GM13976 (cell line): Measurements from ENCODE around the gene CFAP73.

Source experiments
- DNase-seq: peaks from one replicate; pipeline ENCODE4 v3.0.0; 2012; ENCODE audit warnings: low spot score
- in situ Hi-C: fragments of 300-500 bp; cut with MboI; formaldehyde crosslinking; loops from one replicate; pipeline ENCODE4 v1.12.0; 2022; ENCODE audit warnings: low sequenced_read_pairs, mixed read lengths, inconsistent platforms; ENCODE audit not compliant: unreplicated experiment
- TF ChIP-seq, protein P1 (sequence below): IDR thresholded peaks from 2 replicates; pipeline ENCODE4 v1.5.1; 2012; ENCODE audit warnings: borderline replicate concordance, mild to moderate bottlenecking; ENCODE audit not compliant: insufficient read depth; ENCODE audit errors: extremely low read depth, missing control alignments, control extremely low read depth

The CFAP73 gene

DNA sequence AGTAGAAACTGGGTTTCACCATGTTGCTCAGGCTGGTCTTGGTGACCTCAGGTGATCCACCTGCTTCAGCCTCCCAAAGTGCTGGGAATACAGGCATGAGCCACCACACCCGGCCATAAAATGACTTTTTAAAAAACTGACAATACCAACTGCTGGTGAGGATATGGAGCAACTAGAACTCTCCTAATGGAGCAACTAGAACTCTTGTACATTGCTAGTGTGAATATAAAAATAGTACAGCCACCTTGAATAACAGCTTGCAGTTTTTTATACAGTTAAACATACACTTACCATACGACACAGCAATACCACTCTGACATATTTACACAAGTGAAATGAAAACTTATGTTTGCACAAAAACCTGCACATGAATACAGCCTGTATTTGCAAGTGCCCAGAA, 2.5 kb upstream of the CFAP73 start:
- in situ Hi-C loops: no loop called here
- TF ChIP-seq, protein P1, sequence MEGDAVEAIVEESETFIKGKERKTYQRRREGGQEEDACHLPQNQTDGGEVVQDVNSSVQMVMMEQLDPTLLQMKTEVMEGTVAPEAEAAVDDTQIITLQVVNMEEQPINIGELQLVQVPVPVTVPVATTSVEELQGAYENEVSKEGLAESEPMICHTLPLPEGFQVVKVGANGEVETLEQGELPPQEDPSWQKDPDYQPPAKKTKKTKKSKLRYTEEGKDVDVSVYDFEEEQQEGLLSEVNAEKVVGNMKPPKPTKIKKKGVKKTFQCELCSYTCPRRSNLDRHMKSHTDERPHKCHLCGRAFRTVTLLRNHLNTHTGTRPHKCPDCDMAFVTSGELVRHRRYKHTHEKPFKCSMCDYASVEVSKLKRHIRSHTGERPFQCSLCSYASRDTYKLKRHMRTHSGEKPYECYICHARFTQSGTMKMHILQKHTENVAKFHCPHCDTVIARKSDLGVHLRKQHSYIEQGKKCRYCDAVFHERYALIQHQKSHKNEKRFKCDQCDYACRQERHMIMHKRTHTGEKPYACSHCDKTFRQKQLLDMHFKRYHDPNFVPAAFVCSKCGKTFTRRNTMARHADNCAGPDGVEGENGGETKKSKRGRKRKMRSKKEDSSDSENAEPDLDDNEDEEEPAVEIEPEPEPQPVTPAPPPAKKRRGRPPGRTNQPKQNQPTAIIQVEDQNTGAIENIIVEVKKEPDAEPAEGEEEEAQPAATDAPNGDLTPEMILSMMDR: no peak
- no peak for DNase-seq

DNA sequence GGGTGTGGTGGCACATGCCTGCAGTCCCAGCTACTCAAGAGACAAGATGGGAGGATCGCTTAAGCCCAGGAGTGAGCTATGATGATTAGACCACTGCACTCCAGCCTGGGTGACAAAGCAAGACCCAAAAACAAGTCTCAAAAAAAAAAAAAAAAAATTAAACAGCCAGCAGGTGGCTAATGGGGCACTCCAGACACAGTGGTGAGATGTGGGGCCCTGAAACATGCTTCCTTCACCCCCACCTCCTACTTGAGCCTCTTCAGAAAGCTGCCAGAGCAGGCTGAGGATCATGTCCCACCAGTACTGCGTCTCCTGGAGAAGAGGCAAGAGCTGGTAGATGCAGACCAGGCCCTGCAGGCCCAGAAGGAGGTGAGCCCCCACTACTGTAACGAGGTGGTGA, 2.1 kb downstream of the CFAP73 start:
- in situ Hi-C loops: loop anchor here (10.0 kb wide), 1 partner anchor 107 kb away; no protein-coding TSS in a partner anchor
- TF ChIP-seq, protein P1: no peak
- DNase-seq: no peak

DNA sequence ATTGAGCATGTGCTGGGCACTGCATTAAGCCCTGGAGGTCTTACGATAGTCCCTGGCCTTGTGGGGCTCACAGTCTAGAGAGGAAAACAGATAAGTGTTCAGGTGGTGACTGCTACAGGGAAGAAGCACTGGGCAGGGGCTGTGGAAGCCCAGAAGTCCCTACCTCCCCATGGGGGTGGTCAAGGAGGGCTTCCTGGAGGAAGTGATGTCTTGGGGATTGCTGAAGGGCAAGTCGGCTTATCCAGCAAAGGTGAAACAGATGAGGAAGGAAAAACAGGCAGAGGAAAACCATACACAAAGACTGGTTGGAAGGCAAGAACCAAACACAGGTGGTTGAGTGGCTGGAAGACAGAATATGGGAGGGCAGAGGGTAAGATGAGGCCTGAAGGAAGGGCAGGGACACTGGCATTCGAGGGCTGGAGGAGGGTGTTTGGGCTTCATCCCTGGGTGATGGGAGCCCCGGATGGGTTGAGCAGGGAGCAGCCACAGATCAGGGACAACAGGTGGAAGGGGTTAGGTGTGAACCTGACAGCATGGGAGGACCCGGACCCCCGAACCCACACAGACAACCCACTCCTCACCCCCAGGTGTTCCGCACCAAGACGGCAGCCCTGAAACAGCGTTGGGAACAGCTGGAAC, 2.8 kb downstream of the CFAP73 start:
- TF ChIP-seq, protein P1: no peak
- DNase-seq: no peak
- in situ Hi-C loops: loop anchor here (10.0 kb wide), 1 partner anchor 108 kb away; no protein-coding TSS in a partner anchor

DNA sequence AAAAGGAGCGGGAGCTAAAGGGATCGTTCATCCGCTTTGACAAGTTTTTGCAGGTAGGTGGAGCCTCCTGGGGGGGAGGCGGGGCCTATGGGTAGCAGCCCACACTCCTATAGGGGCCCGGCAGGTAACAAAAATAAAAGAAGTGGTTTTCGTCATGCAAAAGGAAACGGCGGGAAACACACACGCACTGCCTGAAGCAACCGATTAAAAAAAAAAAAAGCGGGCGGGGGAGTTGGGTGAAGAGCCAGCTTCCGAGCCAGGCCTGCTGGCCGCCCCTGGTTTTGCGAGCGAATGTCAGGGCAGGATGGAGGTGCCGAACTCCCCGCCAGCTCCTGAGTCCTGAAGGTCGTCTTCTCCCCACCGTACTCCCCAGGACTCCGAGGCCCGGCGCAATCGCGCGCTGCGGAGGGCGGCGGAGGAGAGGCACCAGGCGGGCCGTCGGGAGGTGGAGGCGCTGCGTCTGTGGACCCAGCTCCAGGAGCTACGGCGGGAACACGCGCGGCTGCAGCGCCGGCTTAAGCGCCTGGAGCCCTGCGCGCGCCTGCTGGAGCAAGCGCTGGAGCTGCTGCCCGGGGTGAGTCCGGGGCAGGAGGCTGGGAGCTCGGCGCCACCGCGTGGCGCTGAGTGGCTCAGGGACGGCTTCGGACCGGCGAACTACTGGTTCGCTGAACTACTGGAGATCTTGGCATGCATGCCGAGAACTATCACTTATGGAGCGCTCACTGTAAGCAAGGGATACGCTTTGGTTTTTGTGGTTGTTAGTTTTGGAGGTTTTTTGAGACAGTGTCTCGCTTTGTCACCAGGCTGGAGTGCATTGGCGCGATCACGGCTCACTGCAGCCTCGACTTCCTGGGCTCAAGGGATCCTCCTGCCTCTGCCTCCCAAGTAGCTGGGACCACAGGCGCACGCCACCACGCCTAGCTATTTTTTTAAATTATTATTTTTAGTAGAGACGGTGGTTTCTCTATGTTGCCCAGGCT, 3.6 kb downstream of the CFAP73 start:
- TF ChIP-seq, protein P1: peak; percentile 63
- peak; percentile 87 for DNase-seq
- in situ Hi-C loops: loop anchor here (10.0 kb wide), 1 partner anchor 108 kb away; no protein-coding TSS in a partner anchor

DNA sequence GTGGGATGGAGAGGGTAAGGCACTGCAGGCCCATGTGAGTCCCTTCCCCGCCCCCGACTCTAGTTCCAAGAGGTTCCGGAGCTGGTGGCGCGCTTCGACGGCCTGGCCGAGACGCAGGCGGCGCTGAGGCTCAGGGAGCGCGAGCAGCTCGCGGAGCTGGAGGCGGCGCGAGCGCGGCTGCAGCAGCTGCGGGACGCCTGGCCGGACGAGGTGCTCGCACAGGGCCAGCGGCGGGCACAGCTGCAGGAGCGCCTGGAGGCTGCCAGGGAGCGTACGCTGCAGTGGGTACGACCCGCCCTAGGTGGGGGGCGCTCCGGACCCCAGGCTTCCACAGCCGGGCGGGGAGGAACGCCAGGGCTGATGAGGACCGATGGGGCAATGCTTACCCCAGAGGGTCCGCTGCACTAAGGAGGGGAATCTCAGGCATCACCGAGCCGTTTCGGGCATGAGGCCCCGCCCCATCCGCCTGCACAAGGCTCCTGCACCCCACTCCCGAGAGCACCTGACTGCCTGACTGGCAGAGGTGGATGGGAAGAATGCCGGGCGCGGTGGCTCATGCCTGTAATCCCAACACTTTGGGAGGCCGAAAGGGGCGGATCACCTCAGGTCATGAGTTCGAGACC, 4.9 kb downstream of the CFAP73 start:
- TF ChIP-seq, protein P1: no peak
- in situ Hi-C loops: loop anchor here (10.0 kb wide), 1 partner anchor 110 kb away; no protein-coding TSS in a partner anchor
- DNase-seq: no peak

DNA sequence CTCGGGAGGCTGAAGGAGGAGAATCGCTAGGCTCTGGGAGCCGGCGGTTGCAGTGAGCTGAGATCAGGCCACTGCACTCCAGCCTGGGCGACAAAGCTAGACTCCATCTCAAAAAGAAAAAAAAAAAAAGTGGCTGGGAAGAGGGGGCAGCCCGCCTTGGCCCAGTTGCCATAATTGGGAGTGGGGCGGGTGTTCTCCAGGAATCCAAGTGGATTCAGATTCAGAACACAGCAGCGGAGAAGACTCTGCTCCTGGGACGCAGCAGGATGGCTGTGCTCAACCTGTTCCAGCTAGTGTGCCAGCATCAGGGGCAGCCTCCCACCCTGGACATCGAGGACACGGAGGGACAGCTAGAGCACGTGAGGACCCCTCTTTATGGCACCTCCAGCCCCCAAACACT, 5.5 kb downstream of the CFAP73 start:
- no peak for DNase-seq
- in situ Hi-C loops: loop anchor here (10.0 kb wide), 1 partner anchor 110 kb away; no protein-coding TSS in a partner anchor
- TF ChIP-seq, protein P1: no peak
